Fibroblast of mammary gland (primary cell): ENCODE measurements around the gene ACP1.

Source experiments
- DNase-seq: peaks from one replicate; pipeline ENCODE4 v3.0.0-alpha.2; 2010; ENCODE audit warnings: low read depth
- H3K4me3 ChIP-seq: 2 replicates; pipeline ENCODE4 v1.5.1; 2011; ENCODE audit warnings: low read depth, mild to moderate bottlenecking, low read length, moderate library complexity; ENCODE audit not compliant: control insufficient read depth
- TF ChIP-seq, protein P1 (sequence below): conservative IDR thresholded peaks from 2 replicates; pipeline ENCODE4 v1.5.1; 2011; ENCODE audit warnings: low read depth, low read length, inconsistent platforms; ENCODE audit not compliant: control insufficient read depth, insufficient read depth

The ACP1 gene

DNA sequence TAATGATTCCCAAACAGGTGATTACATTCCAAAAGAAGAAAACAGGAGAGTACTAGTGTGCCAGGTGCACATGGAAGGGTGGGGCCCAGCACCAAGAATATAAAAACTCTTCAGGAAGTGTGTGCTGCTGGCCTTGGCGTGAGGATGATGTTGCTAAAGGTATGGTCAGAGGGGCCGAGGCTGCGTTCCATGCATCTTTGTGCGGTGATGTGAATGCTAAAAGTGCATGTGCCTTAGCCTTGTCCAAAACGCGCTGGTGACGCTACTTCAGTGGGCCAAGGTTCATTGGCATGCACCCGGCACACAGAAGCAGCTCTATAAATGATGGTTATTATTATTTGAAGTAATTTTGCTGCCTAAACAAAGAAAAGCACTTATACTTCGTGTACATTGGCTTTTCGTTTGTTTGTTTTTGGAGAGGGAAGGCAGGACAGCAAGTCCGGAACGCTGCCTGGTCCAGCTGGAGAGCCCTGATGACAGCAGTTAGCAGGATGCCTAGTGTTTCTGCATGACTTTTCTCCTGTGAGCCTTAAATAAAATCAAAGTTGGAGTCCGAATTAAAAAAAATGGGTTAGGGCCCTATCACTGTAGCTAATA is 20.2 kb downstream of the ACP1 start:
- no peak for DNase-seq
- H3K4me3 ChIP-seq, result no peak overlapping the region
- TF ChIP-seq, protein P1, sequence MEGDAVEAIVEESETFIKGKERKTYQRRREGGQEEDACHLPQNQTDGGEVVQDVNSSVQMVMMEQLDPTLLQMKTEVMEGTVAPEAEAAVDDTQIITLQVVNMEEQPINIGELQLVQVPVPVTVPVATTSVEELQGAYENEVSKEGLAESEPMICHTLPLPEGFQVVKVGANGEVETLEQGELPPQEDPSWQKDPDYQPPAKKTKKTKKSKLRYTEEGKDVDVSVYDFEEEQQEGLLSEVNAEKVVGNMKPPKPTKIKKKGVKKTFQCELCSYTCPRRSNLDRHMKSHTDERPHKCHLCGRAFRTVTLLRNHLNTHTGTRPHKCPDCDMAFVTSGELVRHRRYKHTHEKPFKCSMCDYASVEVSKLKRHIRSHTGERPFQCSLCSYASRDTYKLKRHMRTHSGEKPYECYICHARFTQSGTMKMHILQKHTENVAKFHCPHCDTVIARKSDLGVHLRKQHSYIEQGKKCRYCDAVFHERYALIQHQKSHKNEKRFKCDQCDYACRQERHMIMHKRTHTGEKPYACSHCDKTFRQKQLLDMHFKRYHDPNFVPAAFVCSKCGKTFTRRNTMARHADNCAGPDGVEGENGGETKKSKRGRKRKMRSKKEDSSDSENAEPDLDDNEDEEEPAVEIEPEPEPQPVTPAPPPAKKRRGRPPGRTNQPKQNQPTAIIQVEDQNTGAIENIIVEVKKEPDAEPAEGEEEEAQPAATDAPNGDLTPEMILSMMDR, result no peak

DNA sequence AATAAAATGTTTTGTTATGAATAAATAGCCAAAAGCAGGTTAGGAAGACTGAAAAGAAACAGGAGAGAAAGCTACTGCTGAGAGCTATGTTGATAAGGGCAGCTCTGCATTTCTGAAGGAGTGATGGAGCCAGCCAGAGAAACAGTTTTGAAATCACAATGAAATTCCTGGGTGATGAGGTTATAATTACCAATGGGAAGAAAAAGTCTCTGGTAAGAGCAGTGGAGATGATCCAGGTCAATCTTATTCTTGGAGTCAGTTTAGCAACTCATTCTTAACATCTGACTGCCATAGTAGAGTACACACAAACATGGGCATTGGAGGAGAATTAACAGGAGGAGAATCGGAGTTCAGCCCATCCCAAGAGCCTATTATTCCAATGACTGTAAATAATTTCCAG is 20.8 kb downstream of the ACP1 start:
- TF ChIP-seq, protein P1, result no peak
- H3K4me3 ChIP-seq, result no peak overlapping the region
- peak; percentile 74 for DNase-seq

DNA sequence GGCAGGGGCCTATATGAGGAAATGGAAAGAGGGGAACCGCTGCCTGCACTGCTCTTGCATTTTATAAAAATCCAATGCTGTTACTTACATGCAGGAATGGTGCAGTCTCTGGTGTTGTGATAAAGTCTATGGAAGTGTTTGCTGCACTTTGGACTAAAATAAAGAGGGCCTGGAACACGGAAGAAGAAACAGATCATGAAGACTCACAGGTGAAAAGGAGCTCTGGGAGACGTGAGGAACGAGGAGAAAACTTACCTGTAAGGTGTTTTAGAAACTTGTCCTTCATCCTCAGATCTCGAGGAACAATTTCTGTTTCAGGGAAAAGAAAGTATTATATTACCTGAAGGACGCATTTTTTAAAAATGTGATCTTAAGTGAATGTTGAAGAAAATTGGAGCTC is 21.3 kb downstream of the ACP1 start:
- no peak overlapping the region for H3K4me3 ChIP-seq
- TF ChIP-seq, protein P1, result no peak
- DNase-seq, result no peak

DNA sequence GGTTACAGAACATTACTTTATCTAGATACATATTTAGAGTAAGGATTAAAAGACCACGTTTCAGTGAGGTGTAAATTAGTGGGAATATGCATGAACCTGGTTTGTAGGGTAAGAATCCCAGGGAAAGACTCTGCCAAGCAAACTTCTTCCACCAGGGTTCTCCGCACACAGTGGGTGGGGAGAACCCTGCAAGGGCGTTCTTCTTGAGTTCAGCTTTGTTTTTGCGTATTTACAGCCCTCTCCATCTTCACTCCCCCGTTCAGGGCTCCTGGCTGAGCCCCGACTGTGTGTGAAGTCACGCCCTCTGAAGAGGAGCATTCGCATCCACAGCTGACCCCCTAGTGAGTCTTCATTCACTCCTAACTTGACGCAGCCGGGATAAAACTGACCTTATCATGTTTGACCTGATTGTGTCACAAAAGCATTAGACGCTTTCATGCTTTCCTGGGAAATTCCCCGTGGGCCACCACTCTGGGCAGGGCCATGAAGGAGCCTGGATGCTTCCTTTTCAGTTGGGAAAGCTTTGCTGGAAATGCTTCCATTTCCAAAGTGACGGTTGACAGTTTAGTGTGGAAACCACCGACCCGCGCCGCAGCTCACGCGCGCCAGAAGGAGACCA is 22.1 kb downstream of the ACP1 start:
- no peak overlapping the region for H3K4me3 ChIP-seq
- TF ChIP-seq, protein P1, result no peak
- no peak for DNase-seq

DNA sequence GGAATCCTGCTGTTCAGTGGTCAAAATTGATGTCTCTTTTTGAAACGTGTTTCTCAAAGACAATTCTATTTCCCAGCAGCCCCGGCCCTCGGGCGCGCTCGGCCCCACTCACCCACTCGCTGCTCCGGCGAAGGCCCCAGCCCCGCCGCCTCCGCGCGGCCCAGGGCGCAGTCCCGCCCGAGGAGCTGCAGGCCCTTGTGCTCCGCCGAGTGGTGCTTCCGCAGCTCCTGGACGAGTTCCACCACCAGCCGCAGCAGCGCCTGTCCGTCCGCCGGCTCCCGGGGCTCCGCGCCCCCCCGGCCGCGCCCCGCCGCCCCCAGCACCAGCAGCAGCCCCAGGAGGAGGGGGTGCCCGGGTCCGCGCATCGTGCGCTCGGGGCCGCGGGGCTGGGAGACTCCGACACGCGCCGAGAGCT is 22.7 kb downstream of the ACP1 start:
- TF ChIP-seq, protein P1, result no peak
- DNase-seq, result peak; percentile 38
- H3K4me3 ChIP-seq, result no peak overlapping the region

DNA sequence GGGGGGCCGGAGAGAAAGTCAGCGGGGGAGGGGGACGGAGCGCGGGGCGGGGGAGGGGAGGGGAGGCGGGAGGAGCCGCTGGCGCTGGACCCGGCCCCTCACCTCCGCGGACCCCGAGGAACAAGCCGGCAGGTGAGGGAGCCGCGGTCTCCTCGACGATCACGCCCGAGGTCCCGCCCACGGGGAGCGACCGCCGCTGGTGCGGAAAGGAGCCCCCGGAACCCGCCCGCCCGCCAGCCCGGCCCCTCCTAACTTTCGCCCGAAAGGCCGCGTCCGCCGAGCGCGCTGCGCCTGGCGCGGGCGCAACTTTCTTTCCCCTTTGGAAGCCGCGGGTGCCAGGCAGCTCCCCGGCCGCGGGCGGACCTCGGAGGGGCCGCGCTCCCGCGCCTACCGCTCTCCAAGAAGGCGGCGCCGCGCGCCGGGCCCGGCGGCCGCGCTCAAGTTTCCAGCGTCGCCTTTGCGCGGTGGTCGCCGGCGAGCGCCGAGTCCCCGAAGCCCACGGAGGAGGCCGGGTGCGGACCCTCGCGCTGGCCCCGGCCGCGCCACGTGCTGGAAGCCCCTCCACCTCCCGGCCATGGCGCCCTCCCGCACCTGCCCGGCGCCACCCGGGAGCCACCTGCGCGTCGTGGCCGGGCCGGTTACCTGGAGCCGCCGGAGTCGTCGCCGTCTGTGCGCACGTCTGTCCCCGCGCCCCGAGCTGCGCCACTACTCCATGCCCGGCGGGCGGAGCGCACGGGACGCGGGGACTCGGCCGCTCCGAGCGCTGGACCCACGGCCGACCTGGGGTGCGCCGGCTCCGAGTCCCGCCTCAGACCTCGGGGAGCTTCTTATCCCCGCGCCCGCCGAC is 23.4 kb downstream of the ACP1 start, which contains the start of gene ALKAL2:
Gene ALKAL2 (minus strand): TSS at position 181 of the 847 bp plus-strand sequence. CDS start 256 bp downstream, outside the sequence.
- TF ChIP-seq, protein P1, result no peak
- DNase-seq, result no peak
- no peak within 1 kb of the TSS for H3K4me3 ChIP-seq
